ENCODE results near the gene KAZALD1. TPM values are rescaled to one million over a fixed set of nuclear protein-coding genes. Genes with fewer than 3 reads are reported as not detected.

The KAZALD1 gene
- total RNA-seq, 1 experiment from 2014 or later = 24.9 TPM

DNA sequence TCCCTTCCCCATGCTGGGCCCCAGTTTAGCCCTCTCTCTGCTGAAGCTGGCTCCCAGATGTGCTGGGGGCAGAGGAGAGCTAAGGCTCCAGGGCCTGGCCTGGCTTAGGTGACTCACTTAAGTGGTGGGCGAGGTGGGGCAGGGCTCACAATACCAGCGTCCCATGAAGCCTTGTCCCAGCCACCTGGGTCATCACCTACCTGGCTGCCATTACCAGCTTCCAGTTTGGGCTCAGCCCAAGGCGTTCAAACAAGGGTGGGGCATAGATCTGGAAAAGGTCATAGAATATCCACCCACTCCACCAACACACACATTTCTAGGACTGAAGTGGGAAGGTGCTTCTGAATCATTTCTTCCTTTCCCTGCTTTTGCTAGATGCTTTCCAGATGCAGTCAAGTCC is 8.3 kb downstream of the KAZALD1 start:
- intact Hi-C loops (cut with micrococcal nuclease) = no loop called here
- Histone ChIP-seq H3K27ac (ENCODE audit: low read length) (no peak overlapping the region), H3K27me3 (ENCODE audit: low read length) (no peaks in the 10 kb centered on the region), H3K4me1 (ENCODE audit: insufficient read depth, low read length) (peaks cover 14% of the 10 kb centered on the region), H2AFZ (ENCODE audit: low read length) (no peak overlapping the region), H3K9me2 (replicated peaks; ENCODE audit: low read length) (no peaks in the 10 kb centered on the region), H3K79me2 (ENCODE audit: low read length) (no peaks in the 10 kb centered on the region), H3F3A (ENCODE audit: low read length, unreplicated experiment) (no peaks in the 10 kb centered on the region), H3K4me3 (ENCODE audit: low read length) (no peak overlapping the region), H3K4me2 (ENCODE audit: low read length) (no peak overlapping the region), H3K36me3 (ENCODE audit: low read depth, low read length) (no peaks in the 10 kb centered on the region), H4K20me1 (ENCODE audit: low read length) (no peaks in the 10 kb centered on the region), H3K9ac (ENCODE audit: low read length) (no peak overlapping the region), H3K9me3 (ENCODE audit: low read length) (no peaks in the 10 kb centered on the region)
- ChIA-PET POLR2A (ENCODE audit: unreplicated experiment) (no interaction called here), CTCF (no interaction called here)
- peak; percentile 17 for DNase-seq
- no peak for ATAC-seq
- no TSS peak for BruUV-seq (replicated peaks)
- TF ChIP-seq EZH2phosphoT487 (IDR thresholded peaks at IDR 0.05; ENCODE audit: borderline replicate concordance, low read length) (no peak), EZH2 (IDR thresholded peaks at IDR 0.05; ENCODE audit: low read length, unreplicated experiment) (no peak)
- TF ChIP-seq, protein P1, sequence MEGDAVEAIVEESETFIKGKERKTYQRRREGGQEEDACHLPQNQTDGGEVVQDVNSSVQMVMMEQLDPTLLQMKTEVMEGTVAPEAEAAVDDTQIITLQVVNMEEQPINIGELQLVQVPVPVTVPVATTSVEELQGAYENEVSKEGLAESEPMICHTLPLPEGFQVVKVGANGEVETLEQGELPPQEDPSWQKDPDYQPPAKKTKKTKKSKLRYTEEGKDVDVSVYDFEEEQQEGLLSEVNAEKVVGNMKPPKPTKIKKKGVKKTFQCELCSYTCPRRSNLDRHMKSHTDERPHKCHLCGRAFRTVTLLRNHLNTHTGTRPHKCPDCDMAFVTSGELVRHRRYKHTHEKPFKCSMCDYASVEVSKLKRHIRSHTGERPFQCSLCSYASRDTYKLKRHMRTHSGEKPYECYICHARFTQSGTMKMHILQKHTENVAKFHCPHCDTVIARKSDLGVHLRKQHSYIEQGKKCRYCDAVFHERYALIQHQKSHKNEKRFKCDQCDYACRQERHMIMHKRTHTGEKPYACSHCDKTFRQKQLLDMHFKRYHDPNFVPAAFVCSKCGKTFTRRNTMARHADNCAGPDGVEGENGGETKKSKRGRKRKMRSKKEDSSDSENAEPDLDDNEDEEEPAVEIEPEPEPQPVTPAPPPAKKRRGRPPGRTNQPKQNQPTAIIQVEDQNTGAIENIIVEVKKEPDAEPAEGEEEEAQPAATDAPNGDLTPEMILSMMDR (conservative IDR thresholded peaks at IDR 0.05; ENCODE audit: low read depth, low read length) = no peak

DNA sequence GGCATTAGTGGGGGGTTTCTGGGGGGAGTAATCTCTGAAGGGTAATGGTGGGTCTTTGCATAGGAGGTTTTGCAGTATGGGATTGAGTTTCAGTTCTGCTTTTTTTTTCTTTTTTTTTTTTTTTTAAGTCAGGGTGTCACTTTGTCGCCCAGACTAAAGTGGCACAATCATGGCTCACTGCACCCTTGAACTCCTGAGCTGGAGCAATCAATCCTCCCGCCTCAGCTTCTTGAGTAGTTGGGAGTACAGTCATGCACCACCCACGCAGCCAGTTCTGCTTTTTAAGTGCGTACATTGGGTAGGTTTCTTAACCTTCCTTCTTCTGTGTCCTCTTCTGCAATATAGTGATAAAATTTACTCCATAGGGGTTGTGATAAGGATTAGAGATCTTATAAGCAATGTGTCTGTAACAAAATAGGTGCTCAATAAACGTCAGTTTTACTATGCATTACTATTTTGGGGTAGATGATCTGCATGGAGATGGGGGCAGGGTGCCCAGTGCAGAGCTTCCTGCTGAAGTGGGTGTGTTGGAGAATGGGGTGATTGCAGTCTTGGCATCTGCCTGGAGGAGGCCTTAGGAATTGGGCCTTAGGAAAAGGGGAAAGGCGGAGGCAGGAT is 9.6 kb downstream of the KAZALD1 start:
- peaks cover 3% of the 10 kb centered on the region; the same call in 1 of the 2 replicates for H3K4me1 ChIP-seq (ENCODE audit: insufficient read depth, low read length)
- H3K9ac ChIP-seq (ENCODE audit: low read length) = no peak overlapping the region
- POLR2A ChIA-PET (ENCODE audit: unreplicated experiment) = no interaction called here
- H3K9me2 ChIP-seq (replicated peaks; ENCODE audit: low read length) = no peaks in the 10 kb centered on the region
- no peak overlapping the region for H3K4me2 ChIP-seq (ENCODE audit: low read length)
- no peaks in the 10 kb centered on the region for H4K20me1 ChIP-seq (ENCODE audit: low read length)
- H3K9me3 ChIP-seq (ENCODE audit: low read length) = no peaks in the 10 kb centered on the region
- no peak for DNase-seq
- CTCF ChIA-PET = no interaction called here
- no peaks in the 10 kb centered on the region for H3K36me3 ChIP-seq (ENCODE audit: low read depth, low read length)
- no TSS peak for BruUV-seq (replicated peaks)
- no peak overlapping the region for H2AFZ ChIP-seq (ENCODE audit: low read length)
- intact Hi-C loops (cut with micrococcal nuclease) = no loop called here
- no peaks in the 10 kb centered on the region for H3F3A ChIP-seq (ENCODE audit: low read length, unreplicated experiment)
- TF ChIP-seq, protein P1 (conservative IDR thresholded peaks at IDR 0.05; ENCODE audit: low read depth, low read length) = no peak
- TF ChIP-seq EZH2phosphoT487 (IDR thresholded peaks at IDR 0.05; ENCODE audit: borderline replicate concordance, low read length) = no peak
- TF ChIP-seq EZH2 (IDR thresholded peaks at IDR 0.05; ENCODE audit: low read length, unreplicated experiment) = no peak
- H3K27me3 ChIP-seq (ENCODE audit: low read length) = no peaks in the 10 kb centered on the region
- H3K27ac ChIP-seq (ENCODE audit: low read length) = no peak overlapping the region
- no peak for ATAC-seq
- H3K4me3 ChIP-seq (ENCODE audit: low read length) = no peak overlapping the region
- H3K79me2 ChIP-seq (ENCODE audit: low read length) = no peaks in the 10 kb centered on the region

DNA sequence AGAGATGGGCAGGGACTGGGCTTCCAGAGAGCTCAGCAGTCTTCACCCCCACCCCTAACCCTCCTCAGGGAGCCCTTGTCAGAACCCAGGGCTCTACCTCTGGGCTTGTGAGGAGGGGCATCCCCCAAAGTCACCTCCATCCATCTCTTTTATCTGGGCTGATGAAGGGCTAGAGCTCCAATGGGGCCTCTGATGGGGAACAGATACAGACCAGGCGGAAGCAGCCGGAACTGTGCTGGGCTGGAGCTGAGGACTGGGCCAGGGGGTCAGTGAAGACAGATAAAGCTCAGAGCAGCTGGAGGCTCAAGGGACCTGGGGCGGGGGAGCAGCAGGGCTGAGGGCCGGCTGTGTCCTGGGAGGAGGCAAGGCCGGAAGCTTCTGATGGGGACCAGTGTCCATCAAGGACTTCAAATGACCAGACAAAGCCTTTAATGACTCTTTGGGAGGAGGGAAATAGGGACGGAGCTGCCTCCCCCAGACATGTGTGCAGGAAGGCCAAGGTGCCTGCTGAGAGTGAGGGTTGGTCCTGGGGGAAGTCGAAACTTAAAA is 10.2 kb downstream of the KAZALD1 start:
- intact Hi-C loops (cut with micrococcal nuclease) = no loop called here
- no peak overlapping the region for H2AFZ ChIP-seq (ENCODE audit: low read length)

More for the DNA sequence above, 10.2 kb downstream of the KAZALD1 start:
- ATAC-seq (no peak), DNase-seq (no peak)
- no peaks in the 10 kb centered on the region for H3K27me3 ChIP-seq (ENCODE audit: low read length)
- H3K9ac ChIP-seq (ENCODE audit: low read length) = no peak overlapping the region
- CTCF ChIA-PET = no interaction called here
- H3K4me2 ChIP-seq (ENCODE audit: low read length) = no peak overlapping the region
- H3K79me2 ChIP-seq (ENCODE audit: low read length) = no peaks in the 10 kb centered on the region
- no peaks in the 10 kb centered on the region for H3F3A ChIP-seq (ENCODE audit: low read length, unreplicated experiment)
- no peak overlapping the region for H3K4me3 ChIP-seq (ENCODE audit: low read length)
- TF ChIP-seq, protein P1 (conservative IDR thresholded peaks at IDR 0.05; ENCODE audit: low read depth, low read length) = no peak
- TF ChIP-seq EZH2 (IDR thresholded peaks at IDR 0.05; ENCODE audit: low read length, unreplicated experiment) (no peak), EZH2phosphoT487 (IDR thresholded peaks at IDR 0.05; ENCODE audit: borderline replicate concordance, low read length) (no peak)
- no peaks in the 10 kb centered on the region for H3K36me3 ChIP-seq (ENCODE audit: low read depth, low read length)
- H3K9me3 ChIP-seq (ENCODE audit: low read length) = no peaks in the 10 kb centered on the region
- H3K27ac ChIP-seq (ENCODE audit: low read length) = no peak overlapping the region
- no peaks in the 10 kb centered on the region for H4K20me1 ChIP-seq (ENCODE audit: low read length)
- no TSS peak for BruUV-seq (replicated peaks)
- peaks cover 3% of the 10 kb centered on the region; the same call in 1 of the 2 replicates for H3K4me1 ChIP-seq (ENCODE audit: insufficient read depth, low read length)
- no peaks in the 10 kb centered on the region for H3K9me2 ChIP-seq (replicated peaks; ENCODE audit: low read length)
- POLR2A ChIA-PET (ENCODE audit: unreplicated experiment) = no interaction called here
